Renal cortical epithelial cell (primary cell): ENCODE measurements around the gene KCTD19. TPM values are rescaled to one million over a fixed set of nuclear protein-coding genes. Genes with fewer than 3 reads are reported as not detected.

Experiments
- DNase-seq: peaks from one replicate; pipeline ENCODE4 v3.0.0-alpha.2; 2011; ENCODE audit warnings: low read depth
- total RNA-seq: library from RNA; depleted of rRNA; stranded (reverse); fragments of >200 nt; gene quantifications from 2 replicates; pipeline ENCODE4 v1.2.3, GENCODE V29; 2014

KCTD19 gene
- total RNA-seq, 1 donor from 2014 or later: 0.25 TPM

DNA sequence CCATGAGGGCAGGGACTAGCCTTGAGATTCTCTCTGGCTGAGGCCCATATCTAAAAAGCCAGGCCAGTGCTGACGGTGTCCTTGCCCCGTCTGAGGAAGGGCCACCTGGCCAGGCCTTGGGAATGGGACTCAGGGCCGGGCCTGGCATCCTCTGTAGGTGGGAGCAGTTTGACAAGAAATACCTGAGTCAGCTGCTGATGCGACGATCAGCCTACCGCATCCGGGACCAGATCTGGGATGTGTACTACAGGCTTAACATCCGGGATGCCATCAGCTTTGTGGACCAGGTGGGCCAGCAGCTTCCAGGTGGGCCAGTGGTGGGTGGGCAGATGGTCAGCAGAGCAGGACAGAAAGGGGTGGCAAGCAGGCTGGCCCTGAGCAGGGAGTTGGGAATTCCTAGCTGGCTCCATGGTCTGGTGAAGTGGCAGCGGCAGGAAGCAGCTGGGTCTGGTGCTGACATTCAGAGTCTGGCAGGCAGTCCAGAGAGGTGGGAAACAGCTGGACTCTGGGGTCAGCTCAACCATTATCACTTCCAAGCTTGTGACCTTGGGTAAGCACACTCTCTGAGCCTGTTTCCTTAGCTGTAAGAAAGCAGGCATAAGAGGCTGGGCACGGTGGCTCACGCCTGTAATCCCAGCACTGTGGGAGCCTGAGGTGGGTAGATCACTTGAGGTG, 68.2 kb downstream of the KCTD19 start:
- DNase-seq: no peak

GRCh38 chr16:67257486-67258160, 68.9 kb downstream of the KCTD19 start:
- DNase-seq: no peak

- DNase-seq: no peak
These were observed 69.8 kb downstream of the KCTD19 start for GRCh38 chr16:67256701-67257230.

DNA sequence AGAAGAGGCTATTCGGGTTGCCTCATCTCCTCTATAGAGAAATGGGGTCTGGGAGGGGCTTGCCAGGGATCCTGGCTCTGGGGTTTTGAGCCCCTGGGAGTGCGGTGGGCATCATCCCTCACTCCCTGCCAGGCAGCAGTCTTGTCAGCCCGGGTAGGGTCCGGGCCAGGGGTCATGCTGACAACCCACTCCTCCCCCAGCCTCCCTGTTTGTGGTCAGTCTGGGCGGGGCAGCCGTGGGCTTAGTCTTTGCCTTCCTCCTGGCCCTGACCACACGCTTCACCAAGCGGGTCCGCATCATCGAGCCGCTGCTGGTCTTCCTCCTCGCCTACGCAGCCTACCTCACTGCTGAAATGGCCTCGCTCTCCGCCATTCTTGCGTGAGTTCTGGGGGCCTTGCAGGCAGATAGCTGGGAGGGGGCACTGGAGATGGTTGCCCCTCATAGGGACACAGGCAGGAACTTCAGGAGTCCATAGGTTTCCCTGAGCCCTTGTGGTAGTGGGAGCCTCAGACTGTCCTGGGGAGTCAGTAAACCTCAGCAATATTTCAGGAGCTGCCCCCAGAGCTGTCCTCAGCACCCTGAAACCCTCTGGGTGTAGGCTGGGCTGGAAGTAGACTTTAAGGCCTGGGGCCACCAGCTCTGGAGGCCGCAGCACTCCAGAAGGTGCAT, 70.9 kb downstream of the KCTD19 start:
- DNase-seq: no peak

DNA sequence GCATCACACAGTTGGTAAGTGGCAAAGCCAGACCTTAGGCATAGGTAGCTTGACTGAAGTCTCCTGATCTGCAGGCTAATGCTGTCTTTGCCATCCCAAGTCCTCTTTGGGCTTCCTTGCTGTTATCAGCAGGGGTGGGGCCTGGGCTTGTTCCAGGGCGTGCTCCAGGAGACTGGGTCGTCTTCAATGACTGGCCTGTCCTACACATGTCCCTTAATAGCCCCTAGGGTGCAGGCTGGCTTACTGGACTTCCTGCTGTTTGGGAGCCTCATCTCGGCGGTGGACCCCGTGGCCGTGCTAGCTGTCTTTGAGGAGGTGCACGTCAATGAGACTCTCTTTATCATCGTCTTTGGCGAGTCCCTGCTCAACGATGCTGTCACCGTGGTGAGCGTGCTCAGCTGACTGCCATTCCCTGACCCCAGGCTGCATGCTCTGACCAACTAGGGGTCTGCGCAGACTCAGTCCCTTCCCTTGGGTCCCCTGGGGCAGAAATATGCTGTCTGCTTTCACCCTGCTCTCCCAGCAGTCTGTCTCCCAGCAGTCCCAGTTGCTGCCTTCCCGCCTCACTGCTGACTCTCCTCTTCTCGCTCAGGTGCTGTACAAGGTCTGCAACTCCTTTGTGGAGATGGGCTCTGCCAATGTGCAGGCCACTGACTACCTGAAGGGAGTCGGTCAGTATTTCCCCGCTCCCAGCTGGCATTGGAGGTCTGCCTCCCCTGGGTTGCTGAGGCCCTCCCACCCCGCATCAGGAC, 71.6 kb downstream of the KCTD19 start:
- no peak for DNase-seq

DNA sequence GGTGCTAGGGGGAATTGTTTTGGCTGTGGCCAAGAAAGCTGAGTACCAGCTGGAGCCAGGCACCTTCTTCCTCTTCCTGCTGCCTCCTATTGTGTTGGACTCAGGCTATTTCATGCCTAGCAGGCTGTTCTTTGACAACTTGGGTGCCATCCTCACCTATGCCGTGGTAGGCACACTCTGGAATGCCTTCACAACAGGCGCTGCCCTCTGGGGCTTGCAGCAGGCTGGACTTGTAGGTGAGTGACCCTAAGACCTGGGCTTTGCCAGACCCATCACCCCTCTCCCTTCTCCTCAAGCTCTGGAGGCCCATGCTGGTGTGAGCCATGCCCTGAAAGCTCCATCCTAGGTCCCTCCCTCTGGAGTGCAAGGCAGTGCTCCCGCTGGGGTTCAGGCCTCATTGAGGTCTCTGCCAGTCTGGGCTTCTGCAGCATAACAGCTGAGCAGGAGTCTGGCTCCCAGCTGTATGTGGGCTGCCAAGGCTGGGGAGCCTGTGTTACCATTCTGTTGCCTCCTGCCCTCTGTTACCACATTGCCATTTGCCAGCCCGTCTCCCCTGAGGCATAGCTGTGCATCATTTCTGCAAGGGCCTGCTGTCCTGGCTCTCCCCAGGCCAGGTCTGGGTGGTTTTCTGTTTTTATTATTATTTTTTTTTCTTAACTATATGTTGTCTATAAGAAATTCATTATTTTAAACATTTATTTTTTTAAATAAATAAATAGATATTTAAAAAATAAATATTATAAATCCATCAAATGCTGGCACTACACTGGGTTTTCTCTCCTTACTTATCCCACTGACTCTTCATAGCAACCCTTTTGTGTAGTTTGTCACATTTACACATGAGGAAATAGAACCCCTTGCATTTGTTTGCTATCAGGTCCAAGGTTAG, 73.7 kb downstream of the KCTD19 start:
- DNase-seq: no peak

GRCh38 chr16:67250045-67250327, 76.6 kb downstream of the KCTD19 start:
- DNase-seq: no peak

GRCh38 chr16:67249178-67250044, 77.1 kb downstream of the KCTD19 start:
- no peak for DNase-seq

GRCh38 chr16:67248401-67249177, 78.0 kb downstream of the KCTD19 start, which contains the start of gene SLC9A5:
TSS of gene SLC9A5 (plus strand) at chr16:67248979. CDS start at chr16:67249015, 36 bp downstream.
- no peak for DNase-seq

- no peak for DNase-seq
These were observed 78.5 kb downstream of the KCTD19 start for GRCh38 chr16:67248073-67248400.

DNA sequence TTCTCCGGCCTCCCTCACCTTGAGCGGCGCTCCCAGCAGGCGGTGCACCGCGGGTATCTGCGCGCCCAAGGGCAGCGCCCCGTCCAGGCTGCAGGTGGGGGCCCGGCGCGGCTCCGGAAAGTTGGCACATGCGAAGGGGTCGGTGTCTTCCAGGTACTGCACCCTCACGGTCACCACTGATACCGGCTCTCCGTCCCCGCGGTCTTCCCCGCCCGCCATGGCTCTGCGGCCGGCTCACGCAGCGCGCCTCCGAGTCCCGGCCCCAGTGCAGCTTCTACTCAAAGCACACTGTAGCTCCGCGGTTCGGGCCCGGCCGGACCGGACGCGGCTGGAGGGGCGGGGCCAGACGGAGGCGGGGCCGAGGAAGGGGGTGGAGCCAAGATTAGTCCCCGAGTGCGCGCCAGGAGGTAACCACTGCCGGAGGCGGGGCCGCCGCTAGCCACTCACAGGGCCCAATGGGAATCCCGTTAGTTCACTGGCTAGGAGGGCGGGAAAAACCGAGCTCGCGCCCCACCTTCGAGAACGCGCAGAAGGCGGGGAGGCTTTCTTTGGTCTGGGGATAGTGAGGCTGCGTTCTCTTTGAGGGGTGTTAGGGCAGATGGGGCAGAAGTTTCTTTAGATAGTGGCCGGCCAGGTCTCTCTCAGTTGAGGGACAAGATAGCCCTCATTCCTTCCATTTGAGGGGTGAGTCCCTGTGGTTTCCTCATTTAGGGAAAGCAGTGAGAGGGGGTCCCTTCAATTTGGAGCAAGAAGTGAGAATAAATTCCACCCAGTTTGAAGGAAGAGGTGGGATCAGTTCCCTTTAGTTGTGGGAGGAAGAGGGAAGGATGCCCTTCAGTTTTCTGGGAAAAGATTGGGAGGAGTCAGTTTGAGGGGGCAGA, 79.1 kb downstream of the KCTD19 start, which contains the start of gene FHOD1:
Gene FHOD1 (minus strand): TSS at position 290 of the 881 bp plus-strand sequence. CDS start 71 bp downstream, at position 219.
- DNase-seq: peak; percentile 81

DNA sequence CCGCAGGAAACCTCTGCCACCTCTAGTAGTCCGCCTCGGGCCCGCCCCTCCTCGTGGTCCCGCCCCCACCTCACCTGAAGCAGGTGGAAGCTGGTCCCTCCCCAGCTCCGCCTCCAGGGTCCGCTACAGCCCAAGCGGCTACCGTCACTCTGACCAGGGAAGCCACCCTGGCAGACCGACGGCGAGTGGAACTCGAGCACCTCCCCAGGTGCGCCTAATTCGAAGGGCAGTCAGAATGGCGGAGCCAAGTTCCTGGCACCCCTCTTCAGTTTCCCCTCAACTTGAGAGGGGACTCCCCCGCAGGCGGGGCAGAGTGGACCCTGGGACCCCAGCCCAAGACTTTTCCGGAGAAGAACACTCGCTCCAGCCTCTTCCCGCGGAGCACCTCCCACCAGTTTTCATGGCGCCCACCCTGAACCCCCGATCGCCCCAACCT, 79.8 kb downstream of the KCTD19 start:
- DNase-seq: peak; percentile 36

- DNase-seq: peak; percentile 71
These were observed 80.3 kb downstream of the KCTD19 start for GRCh38 chr16:67246081-67246755.

GRCh38 chr16:67245674-67246080, 80.9 kb downstream of the KCTD19 start:
- DNase-seq: no peak

- DNase-seq: no peak
These were observed 81.4 kb downstream of the KCTD19 start for GRCh38 chr16:67245186-67245585.

- peak; percentile 69 for DNase-seq
These were observed 82.0 kb downstream of the KCTD19 start for GRCh38 chr16:67244387-67245185.

GRCh38 chr16:67243481-67243880, 83.1 kb downstream of the KCTD19 start:
- no peak for DNase-seq
